OCI-M2 (cell line): Measurements from ENCODE around the gene GAREM1.

ENCODE experiments used
- DNase-seq: peaks from one replicate; lab custom pipeline; 2025; ENCODE audit not compliant: unreplicated experiment; lab: John Stamatoyannopoulos, UW

GAREM1 gene

DNA sequence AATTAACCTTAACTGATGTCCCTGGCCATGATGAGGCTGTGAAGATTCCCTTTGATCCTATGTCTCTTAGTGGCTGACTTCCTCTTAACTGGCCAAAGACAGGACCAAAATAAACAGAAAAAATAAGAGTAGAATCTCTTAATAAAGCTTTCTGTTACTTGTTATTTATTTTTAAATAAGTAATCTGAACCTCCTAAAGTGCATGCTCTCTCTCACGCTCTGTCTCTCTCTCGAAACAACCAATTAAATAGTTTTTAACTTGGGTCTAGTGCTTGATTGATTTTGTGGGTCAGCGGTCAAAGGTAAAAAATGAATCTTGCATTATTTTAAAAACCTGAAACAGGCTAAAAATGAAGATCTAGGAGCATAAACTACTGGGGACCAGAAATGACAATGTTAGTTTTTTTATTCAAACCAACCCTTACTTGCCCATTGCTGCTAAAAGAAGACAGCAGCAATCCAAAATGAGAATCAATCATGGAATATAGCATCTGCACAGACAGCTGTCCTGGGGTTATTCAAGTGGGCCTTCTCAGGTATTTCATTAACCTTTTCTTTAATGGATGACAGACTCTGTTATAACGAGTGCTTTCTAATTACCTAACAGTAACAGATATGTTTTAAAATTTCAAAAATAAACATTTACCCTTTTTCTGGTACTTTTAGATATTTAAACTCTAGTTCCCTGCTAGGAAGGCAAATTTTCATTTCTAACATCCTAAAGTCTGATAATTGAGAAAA lies 11.2 kb downstream of the GAREM1 start:
- DNase-seq = no peak

DNA sequence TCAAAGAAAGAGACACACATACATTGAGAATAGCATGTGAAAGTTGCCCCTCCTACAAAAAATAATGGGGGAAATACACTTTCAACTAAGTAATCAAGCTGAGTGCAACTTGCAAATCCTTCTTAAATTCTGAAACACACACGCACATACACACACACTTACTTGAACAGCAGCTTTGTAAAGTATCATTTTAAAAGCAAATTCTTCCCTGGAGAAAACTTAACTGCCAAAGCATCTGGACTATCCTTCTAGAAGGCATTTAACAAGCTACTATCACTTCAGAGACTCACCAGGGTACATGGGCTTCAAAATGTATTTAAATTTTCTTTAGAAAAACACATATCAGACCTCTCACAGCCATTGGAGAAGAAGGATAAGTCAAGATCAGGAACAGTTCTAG lies 15.3 kb downstream of the GAREM1 start:
- DNase-seq = no peak

DNA sequence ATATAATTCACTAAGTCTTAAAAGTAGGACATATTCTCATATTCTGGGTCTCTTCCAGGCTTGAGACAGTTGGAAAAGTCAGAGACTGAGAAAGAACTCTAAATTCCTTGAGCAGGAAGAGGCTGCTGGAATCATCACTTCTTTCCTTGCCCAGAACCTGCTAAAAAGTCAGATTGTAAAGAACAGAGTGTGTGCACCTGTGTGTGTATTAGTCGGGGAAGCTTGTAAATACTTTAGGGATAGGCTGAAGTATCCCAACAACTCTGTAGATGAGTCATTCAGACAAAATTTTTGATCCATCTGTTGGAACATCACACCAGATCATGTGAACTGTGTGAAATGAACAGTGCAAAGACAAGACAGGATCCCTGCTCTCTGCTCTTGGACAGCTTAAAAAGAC lies 16.1 kb downstream of the GAREM1 start:
- DNase-seq = no peak

DNA sequence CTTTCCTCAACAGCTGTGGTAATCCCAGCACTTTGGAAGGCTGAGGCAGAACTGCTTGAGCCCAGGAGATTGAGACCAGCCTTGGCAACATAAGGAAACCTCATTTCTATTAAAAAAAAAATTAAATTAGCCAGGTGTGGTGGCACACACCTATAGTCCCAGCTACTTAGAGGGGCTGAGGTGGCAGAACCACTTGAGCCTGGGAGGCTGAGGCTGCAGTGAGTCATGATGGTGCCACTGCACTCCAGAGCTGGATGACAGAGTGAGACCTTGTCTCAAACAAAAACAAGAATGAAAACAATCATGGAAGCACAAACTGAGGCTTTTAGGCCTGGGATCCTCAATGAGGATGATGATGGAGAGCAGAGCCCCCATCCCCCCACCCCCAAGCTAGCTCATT lies 19.8 kb downstream of the GAREM1 start:
- no peak for DNase-seq

DNA sequence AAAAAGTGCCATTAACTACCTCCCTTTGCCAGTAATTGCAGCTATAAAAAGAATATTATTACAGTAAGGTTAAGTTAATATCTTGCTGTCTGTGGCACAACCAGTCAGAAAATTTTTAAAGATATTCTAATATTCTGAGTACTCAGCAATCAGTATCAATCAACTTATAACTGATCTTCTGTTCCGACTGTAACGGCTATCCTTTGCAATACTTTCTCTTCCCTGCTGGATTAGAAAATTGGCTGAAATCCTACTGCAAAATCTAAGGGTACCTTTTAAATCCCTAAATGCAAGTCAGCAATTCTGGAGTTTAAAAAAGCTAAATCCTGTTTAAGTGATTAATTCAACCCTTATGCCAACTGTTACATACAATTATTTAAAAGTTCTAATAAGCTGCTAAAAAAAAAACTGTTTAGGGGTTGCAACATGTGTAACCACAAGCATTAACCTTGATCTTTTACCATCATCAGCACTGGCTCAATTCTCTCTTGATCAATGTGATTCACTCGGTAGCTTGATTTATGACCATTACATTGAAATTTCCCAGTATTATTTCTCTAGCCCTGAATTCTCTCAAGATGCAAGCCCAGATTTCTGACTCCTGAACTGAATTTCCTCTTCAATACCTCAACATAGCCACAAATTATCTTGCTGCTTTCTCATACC lies 20.5 kb downstream of the GAREM1 start:
- DNase-seq = no peak

DNA sequence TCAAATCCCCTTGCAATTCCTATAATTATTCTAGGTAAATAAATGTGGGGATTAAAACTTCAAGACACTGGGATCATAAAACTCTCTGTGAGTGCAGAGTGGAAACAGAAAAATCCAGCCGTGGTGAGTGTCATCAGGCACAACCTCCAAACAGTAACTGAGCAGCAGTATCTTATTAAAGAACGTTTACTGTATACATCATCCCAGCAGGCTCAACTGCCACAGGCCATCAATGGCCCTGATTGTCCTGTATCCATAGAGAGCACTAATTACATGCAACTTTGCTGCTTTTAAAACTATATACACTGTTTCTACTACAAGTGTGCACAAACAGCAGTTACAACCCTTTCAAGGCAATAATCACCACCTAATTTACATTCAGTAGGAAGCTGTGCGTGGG lies 23.9 kb downstream of the GAREM1 start:
- DNase-seq = no peak

DNA sequence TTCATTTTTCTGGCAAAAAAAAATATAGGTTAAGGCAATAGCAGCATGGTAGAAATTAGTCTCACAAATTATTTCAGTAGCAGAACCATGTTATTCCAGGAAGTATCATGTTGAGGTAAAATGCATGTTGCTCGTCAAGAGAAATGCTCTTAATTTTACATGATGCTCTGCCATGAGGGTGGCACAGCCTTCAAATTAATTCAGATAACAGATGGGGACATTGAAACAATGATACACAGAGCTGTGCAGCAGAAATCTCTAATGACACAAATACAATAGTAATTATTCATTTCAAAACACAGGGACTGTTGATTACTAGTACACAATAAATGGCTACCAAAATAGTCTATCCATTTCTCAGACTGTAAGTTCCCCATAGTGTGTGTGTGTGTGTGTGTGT lies 24.8 kb downstream of the GAREM1 start:
- DNase-seq = no peak

DNA sequence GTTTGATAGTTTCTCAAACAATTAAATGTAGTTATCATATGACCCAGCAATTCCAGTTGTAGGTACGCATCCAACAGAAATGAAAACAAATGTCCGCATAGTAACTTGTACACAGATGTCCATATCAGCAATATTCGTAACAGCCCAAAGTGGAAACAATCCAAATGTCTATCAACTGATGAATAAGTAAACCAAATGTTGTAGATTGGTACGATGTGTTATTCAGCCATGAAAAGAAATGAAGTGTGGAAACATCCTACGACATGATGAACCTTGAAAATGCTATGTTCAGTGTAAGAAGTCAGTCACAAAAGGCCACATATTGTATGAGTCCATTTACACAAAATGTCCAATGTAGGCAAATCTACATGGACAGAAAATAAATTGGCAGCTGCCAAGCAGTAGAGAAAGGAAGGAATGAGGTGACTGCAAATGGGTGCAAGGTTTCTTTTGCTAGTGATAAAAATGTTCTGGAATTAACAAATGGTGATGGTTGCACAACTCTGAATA lies 26.9 kb downstream of the GAREM1 start:
- no peak for DNase-seq

DNA sequence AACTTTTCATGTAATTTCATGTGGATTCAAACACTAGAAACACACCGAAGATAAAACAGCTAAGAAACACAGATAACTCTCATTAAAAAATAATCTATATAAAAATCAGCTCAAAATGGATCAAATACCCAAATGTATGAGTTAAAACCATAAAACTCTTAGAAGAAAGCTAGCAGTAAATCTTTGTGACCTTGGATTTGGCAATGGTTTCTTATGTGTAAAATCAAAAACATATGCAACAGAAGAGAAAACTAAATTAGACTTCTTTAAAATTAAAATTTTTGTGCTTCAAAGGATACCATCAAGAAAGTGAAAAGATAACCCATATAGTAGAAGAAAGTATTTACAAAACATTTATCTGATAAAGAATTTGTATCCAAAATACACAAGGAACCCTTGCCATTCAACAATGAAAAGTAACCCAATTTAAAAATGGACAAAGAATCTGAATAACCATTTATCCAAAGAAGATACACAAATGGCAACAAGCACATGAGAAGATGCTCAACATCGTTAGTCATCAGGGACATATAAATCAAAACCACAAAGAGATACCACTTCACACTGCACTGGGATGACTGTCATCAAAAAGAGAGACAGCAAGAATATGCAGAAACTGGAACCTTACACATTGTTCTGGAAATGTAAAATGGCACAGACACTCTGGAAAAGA lies 27.5 kb downstream of the GAREM1 start:
- no peak for DNase-seq

DNA sequence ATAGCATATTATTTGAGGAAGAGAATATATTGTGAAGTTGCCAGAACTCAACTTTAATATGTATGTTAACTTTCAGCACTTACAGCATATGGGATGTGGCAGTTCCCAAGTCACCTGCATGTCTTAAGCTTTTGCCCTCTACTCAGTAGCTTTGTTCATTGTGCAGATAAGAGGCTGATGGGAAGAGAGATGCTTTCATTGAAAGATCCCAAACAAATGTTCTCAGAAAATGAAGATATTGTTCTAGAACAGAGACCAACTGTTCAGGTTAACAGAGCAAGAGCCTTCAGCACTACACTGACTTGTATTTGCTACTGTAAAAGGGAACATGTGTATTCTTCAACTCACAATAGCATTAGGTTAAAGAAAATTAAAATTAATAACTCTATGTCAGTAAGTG lies 28.1 kb downstream of the GAREM1 start:
- no peak for DNase-seq

DNA sequence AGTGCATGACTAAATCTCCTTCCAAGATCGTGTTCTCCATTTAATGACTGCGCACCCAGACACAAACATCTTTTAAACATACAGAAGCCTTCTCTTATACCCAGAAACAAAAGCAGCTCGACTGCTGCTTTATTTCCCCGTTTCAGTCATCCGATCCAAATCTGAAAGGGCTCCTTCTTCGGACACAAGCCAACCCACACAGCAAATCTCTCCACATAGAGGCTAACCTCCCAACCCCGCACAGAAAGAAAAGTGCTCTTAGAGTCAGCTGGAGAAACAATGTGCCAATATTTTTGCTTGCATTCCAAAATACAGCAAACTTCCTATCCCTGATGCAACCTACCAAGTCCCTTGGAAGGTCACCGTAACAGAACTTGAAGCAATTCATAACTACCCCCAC lies 29.1 kb downstream of the GAREM1 start:
- no peak for DNase-seq

DNA sequence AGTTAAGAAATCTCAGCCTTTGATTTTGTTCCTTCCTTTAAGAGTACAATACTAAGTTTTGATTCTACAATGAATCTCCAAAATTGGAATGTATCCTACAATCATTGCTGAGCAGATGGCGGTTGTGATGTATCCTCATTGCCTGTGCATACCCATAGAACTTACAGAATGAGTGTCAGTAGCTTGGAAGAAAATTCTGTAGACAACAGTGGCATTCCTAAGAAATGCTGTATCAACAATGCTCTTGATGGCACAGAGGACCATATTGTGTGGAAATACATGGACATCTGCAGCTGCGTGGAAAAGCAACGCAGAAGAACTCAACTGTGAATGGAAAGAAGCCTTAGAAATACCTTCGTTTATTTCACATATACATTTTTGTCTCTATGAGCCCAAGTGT lies 30.2 kb downstream of the GAREM1 start:
- no peak for DNase-seq

DNA sequence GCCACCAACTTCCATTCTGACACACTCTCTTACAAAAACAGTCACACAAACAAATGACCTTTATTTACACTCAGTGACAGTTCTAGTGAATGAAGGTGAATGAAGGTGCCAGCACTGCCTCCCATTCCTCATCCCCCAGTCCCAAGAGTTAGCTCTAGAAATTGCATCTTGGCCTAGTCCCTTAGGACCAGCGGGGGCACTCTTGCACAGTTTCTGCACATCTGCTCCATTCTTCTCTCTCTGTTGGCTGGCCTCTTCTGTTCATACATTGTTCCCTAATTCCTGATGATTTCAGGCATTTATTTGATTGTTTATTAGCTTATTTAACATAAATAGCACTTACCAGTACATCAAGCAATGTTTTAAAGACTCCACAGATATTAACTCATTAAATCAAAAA lies 30.9 kb downstream of the GAREM1 start:
- DNase-seq = no peak

DNA sequence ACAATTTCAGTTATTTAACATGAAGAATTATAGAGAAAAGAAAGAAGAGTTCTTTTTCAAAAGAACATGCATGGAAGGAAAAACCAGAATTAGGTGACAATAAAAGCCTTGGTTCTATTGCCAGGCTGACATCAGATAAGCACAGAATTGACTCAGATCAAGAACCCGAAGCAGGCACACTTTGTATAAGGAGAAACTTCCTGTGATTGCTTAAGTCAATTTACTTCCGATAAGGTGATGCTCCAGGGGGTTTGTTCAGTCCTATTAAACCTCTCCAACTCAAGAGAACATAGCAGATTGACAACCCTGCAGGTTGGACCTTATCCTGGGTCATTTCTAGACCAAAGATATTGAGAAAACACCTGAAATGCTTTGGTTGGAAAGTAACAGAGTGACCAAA lies 31.4 kb downstream of the GAREM1 start:
- DNase-seq = no peak

DNA sequence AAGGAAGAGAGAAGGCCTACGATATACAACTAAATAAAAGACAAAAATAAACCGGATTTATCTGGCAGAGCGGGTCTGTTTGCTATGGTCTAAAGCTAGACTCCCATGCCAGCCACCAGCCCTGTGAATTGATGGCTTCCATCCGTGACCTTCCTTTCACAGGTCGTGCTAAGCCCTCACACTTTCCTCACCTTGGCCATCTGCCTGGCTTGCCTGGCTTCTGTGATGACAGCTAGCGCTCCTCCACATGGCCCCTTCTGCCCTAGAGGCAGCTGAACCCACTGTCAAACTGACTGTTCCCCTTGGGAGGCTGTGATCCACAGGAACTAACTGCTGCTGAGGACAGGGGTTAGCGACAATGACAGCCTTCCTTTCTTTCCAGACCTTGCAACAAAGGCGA lies 32.5 kb downstream of the GAREM1 start:
- DNase-seq = no peak

DNA sequence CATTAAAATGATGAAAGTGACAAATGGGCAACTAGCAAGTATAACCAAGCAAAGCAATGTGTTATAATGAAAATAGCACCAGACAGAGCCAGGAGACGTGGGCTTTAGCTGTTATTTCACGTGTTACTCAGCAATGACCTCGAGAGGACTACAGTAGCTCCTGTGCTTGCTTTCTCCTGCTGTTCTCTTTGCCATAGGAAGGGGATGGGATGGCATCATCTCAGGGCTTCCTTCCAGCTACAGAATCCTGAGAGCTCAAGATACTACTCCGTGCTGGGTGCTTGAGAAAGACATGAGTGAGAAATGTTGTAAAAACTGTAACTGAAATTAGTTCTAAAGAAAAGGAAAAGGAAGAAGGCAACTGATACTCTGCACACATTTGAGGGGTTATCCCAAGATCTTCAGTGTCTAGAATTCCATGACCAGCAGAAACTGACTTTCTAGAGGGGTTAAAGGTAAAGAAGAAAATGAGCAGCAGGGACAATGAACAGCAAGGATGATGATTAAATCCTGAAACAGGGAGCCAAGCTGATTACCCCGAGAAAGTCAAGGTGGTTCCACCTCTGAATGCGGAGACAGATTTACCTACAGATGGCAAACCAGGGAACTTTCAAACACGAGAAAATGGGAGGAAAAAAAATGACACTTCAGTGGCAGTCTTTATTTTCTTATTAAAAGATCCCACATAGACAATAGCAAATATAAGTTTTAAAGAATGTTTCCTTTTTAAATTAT lies 33.4 kb downstream of the GAREM1 start:
- no peak for DNase-seq

DNA sequence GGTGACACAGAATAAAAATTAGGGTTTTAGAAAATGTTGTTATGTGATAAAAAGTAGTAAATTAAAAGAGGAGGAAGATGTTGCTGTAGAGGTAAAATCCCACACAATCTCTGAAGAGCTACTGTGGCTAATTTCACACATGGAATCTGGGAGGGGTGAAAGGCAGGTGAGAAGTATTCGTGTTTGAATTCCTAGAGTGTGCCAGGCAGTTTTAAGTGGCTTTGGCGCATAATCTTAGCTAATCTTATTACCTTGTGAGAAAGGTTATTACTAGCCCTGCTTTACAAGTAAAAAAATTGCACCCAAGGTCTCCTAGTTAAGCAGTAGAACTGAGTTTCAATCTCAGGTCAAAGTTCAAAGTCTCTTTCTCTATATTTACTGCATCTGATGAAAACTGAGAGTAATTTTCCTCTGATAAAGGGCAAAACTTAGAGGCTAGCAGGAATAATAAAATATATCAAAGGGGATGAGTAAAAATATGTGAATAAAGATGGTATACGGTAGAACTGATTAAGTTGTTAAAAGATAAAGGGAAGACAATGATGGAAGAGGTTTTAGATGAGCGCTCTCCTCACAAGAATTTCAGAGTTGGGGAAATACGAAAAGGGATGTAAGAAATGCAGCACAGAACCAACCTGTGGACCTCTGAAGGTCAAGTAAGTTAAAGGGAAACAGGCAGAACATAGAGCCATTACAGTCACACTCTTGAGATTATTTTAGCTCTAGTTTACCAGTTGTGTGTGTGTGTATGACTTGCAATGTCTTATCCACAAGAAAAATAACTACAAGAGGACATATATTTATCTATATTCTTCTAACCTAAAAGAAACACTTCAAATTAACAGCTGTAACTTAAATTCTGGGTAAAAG lies 34.8 kb downstream of the GAREM1 start:
- no peak for DNase-seq

DNA sequence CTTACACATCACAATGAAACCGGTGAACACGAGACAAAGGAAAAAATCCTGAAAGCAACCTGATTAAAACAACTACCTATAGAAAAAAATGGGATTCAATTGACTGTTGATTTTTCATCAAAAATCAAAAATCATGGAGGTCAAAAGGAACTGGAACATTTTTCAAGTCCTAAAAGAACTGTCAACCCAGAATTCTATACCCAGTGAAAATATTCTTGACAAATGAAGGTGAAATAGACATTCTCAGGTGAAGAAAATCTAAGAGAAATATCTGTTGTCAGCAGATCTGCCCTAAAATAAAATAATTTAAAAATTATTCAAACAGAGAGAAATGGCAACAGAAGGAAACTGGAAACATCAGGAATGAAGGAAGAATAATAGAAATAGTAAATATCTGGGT lies 38.9 kb downstream of the GAREM1 start:
- DNase-seq = no peak

DNA sequence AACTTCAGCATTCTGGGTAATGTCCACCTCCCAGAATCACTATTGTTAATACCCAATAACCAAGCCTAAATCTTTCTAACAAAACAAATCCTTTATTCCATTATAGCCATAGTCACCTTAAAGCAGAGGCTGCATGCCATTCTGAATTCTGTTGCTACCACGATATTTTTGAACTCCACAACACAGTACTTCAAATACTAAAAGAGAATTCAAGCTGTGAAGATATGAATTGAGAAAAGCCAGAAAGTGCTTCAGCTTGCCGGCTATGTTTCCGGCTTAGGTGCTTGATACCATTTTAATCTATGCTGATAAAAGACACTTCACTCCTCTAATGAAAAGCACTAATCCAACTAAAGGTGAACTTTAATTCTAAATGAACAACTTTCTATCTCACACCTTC lies 41.3 kb downstream of the GAREM1 start:
- DNase-seq = no peak

DNA sequence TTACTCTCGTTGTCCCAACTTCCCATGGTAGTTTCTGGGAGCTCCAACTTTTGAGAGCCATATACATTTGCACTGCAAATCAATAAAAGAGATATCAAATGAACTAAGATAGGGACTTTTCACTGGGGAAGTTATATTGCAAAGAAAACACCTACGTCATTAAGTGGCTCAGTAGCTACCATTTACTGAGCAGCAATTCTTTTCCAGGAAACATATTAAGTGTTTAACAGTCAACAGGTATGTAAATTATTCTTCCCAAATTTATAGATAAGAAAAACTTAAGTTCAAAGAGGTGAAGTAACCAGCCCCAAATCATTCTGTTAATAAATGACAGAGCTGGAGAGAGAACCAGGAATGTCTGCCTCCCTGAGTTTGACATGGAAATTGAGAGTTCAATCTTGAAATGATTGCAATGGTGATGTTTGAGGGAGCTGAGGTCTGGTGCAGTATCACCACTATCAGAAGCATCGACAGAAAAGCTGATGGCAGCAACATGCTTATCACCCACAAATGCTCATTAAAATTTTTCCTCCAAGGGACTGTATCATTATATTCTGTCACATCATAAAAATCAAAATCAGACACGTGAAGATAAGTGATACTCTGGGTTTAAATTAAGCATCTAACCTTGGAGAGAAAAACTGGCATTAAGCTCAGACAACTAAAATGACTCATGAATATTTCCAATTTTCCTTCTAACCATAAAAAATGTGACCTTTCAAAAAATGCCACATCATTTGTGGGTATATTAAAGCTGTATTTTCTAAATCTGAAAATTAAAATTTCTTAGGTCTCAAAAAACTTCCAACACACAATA lies 43.4 kb downstream of the GAREM1 start:
- no peak for DNase-seq
